H1 (cell line): Measurements from ENCODE around the gene GATB. TPM values are rescaled to one million over a fixed set of nuclear protein-coding genes. Genes with fewer than 3 reads are reported as not detected.

Experiments
- CTCF ChIA-PET: fragments of 300-600 bp; sonication (Branson Sonifier 250); formaldehyde crosslinking; loops from one replicate; lab custom pipeline; 2021; ENCODE audit not compliant: partially characterized antibody; lab: Charles Lee
- POLR2A ChIA-PET: fragments of 300-600 bp; sonication (Branson Sonifier 250); formaldehyde crosslinking; loops from one replicate; lab custom pipeline; 2021; ENCODE audit warnings: inconsistent platforms; ENCODE audit not compliant: partially characterized antibody; lab: Charles Lee
- DNase-seq, 2 experiments: peaks; one replicate each; pipeline versions ENCODE4 v3.0.0 to v3.0.0-alpha.2; 2010 to 2022; ENCODE audit warnings: low spot score in 2 of 2, low read depth in 1 of 2, mixed read lengths in 1 of 2
- FAIRE-seq: peaks from 2 replicates; lab custom pipeline; 2011; peaks lifted over from hg19 to GRCh38; lab: Jason Lieb, UNC
- H2AFZ ChIP-seq: 2 replicates; pipeline ENCODE4 v1.8.1; 2012; ENCODE audit warnings: low read length, inconsistent platforms
- H2AK5ac ChIP-seq: 2 replicates; pipeline ENCODE4 v1.6.1; 2013; ENCODE audit warnings: low read depth, low read length
- H2BK120ac ChIP-seq: replicated peaks from 2 replicates; pipeline ENCODE3; 2013; ENCODE audit warnings: low read depth, low read length, inconsistent platforms
- H2BK12ac ChIP-seq: 2 replicates; pipeline ENCODE4 v1.6.1; 2013; ENCODE audit warnings: low read depth, low read length
- H2BK15ac ChIP-seq: 2 replicates; pipeline ENCODE4 v1.6.1; 2013; ENCODE audit warnings: low read length
- H2BK20ac ChIP-seq: 2 replicates; pipeline ENCODE4 v1.6.1; 2013; ENCODE audit warnings: low read length
- H2BK5ac ChIP-seq: 2 replicates; pipeline ENCODE4 v1.6.1; 2013; ENCODE audit warnings: low read depth, low read length
- H3K14ac ChIP-seq: 2 replicates; pipeline ENCODE4 v1.6.1; 2013; ENCODE audit warnings: inconsistent platforms; ENCODE audit not compliant: insufficient read length
- H3K18ac ChIP-seq: 2 replicates; pipeline ENCODE4 v1.6.1; 2013; ENCODE audit warnings: low read length; ENCODE audit errors: extremely low read depth
- H3K23ac ChIP-seq: 2 replicates; pipeline ENCODE4 v1.6.1; 2013; ENCODE audit warnings: inconsistent platforms; ENCODE audit not compliant: insufficient read length
- H3K23me2 ChIP-seq: 2 replicates; pipeline ENCODE4 v1.6.1; 2013; ENCODE audit warnings: low read depth, low read length
- H3K27ac ChIP-seq: 2 replicates; pipeline ENCODE4 v1.6.1; 2011; ENCODE audit warnings: low read depth, low read length, inconsistent platforms
- H3K27me3 ChIP-seq, 4 experiments: replicated peaks in 1 of 4; 1 replicate in 1 of 4; 2 replicates in 3 of 4; pipeline versions ENCODE4 v1.6.1 to v1.8.1; 2011 to 2013; ENCODE audit warnings: low read length in 3 of 4, mild to moderate bottlenecking in 3 of 4, inconsistent platforms in 2 of 4, mixed read lengths in 2 of 4, moderate library complexity in 1 of 4; ENCODE audit not compliant: control insufficient read depth in 3 of 4, insufficient read depth in 3 of 4; ENCODE audit errors: extremely low read depth in 1 of 4
- H3K36me3 ChIP-seq, 4 experiments: 2 replicates each; pipeline versions ENCODE4 v1.6.1 to v1.8.1; 2011 to 2013; ENCODE audit warnings: mild to moderate bottlenecking in 4 of 4, low read length in 3 of 4, moderate library complexity in 2 of 4, control low read depth in 1 of 4, inconsistent platforms in 1 of 4; ENCODE audit not compliant: insufficient read depth in 4 of 4, control insufficient read depth in 2 of 4
- H3K4ac ChIP-seq: replicated peaks from 2 replicates; pipeline ENCODE3; 2013; ENCODE audit warnings: low read length, low read depth, mixed read lengths, inconsistent platforms; ENCODE audit not compliant: insufficient read length
- H3K4me1 ChIP-seq, 4 experiments: replicated peaks in 1 of 4; 1 replicate in 1 of 4; 2 replicates in 3 of 4; pipeline versions ENCODE4 v1.6.1 to v1.8.1; 2011 to 2013; ENCODE audit warnings: low read length in 3 of 4, inconsistent platforms in 2 of 4, mixed read lengths in 1 of 4; ENCODE audit not compliant: insufficient read depth in 4 of 4, control insufficient read depth in 3 of 4
- H3K4me2 ChIP-seq, 2 experiments: 2 replicates each; pipeline versions ENCODE4 v1.6.1 to v1.8.1; 2011 to 2013; ENCODE audit warnings: low read depth in 2 of 2, low read length in 2 of 2, control low read depth in 1 of 2, inconsistent platforms in 1 of 2, mild to moderate bottlenecking in 1 of 2; ENCODE audit not compliant: insufficient read depth in 1 of 2
- H3K4me3 ChIP-seq, 4 experiments: fragments of 200-600, 300-600 bp in 1 of 4; sonication (generic), shearing (Covaris generic), sonication (Bioruptor Twin) in 1 of 4; 2 replicates each; pipeline versions ENCODE4 v1.5.1 to v1.8.1; 2011 to 2016; ENCODE audit warnings: low read length in 4 of 4, low read depth in 3 of 4, control low read depth in 2 of 4, inconsistent platforms in 2 of 4, mild to moderate bottlenecking in 2 of 4, mixed read lengths in 1 of 4, moderate library complexity in 1 of 4; ENCODE audit not compliant: insufficient read depth in 2 of 4; ENCODE audit errors: extremely low read depth in 1 of 4
- H3K56ac ChIP-seq: replicated peaks from 2 replicates; pipeline ENCODE3; 2013; ENCODE audit warnings: low read depth, mild to moderate bottlenecking, mixed read lengths, low read length, inconsistent platforms; ENCODE audit not compliant: insufficient read length
- H3K79me1 ChIP-seq: 2 replicates; pipeline ENCODE4 v1.6.1; 2013; ENCODE audit warnings: low read depth, low read length, control low read depth
- H3K79me2 ChIP-seq, 2 experiments: 2 replicates each; pipeline versions ENCODE4 v1.6.1 to v1.8.1; 2012 to 2013; ENCODE audit warnings: low read length in 2 of 2, mild to moderate bottlenecking in 2 of 2, inconsistent platforms in 1 of 2; ENCODE audit not compliant: insufficient read depth in 2 of 2, control insufficient read depth in 1 of 2
- H3K9ac ChIP-seq, 4 experiments: replicated peaks in 1 of 4; 1 replicate in 1 of 4; 2 replicates in 3 of 4; pipeline versions ENCODE4 v1.6.1 to v1.8.1; 2011 to 2013; ENCODE audit warnings: low read depth in 3 of 4, low read length in 3 of 4, control low read depth in 2 of 4, mild to moderate bottlenecking in 2 of 4, moderate library complexity in 2 of 4, inconsistent platforms in 1 of 4; ENCODE audit errors: extremely low read depth in 1 of 4
- H3K9me3 ChIP-seq, 2 experiments: 2 replicates each; pipeline versions ENCODE4 v1.6.1 to v1.8.1; 2012 to 2013; ENCODE audit warnings: mild to moderate bottlenecking in 2 of 2, moderate library complexity in 2 of 2, control low read depth in 1 of 2, inconsistent platforms in 1 of 2, low read depth in 1 of 2, low read length in 1 of 2, mixed read lengths in 1 of 2; ENCODE audit not compliant: insufficient read depth in 2 of 2
- H4K20me1 ChIP-seq, 2 experiments: replicated peaks in 1 of 2; 2 replicates each; pipeline versions ENCODE3 to v1.8.1; 2011 to 2013; ENCODE audit warnings: inconsistent platforms in 2 of 2, low read length in 2 of 2, mild to moderate bottlenecking in 1 of 2; ENCODE audit not compliant: insufficient read depth in 2 of 2, control insufficient read depth in 1 of 2
- H4K5ac ChIP-seq: 2 replicates; pipeline ENCODE4 v1.6.1; 2013; ENCODE audit warnings: low read length, low read depth, mixed read lengths, inconsistent platforms; ENCODE audit not compliant: insufficient read length
- H4K8ac ChIP-seq: 2 replicates; pipeline ENCODE4 v1.8.0; 2013; ENCODE audit warnings: mild to moderate bottlenecking, moderate library complexity, low read length, inconsistent platforms; ENCODE audit not compliant: insufficient read depth; ENCODE audit errors: extremely low read depth
- H4K91ac ChIP-seq: replicated peaks from 2 replicates; pipeline ENCODE3; 2013; ENCODE audit warnings: low read length, mixed read lengths, inconsistent platforms; ENCODE audit not compliant: insufficient read length
- BCL11A ChIP-seq, 2 experiments: IDR thresholded peaks; one replicate each; pipeline ENCODE4 v1.6.1; 2011; ENCODE audit warnings: low read depth in 2 of 2, low read length in 2 of 2, mild to moderate bottlenecking in 2 of 2
- CBX8 ChIP-seq: fragments of 300-800, 300-1000 bp; sonication (generic); IDR thresholded peaks from 2 replicates; pipeline ENCODE4 v1.7.1; 2016; ENCODE audit warnings: low read depth, low read length, borderline replicate concordance
- CEBPB ChIP-seq: IDR thresholded peaks from 2 replicates; pipeline ENCODE4 v1.6.1; 2012; ENCODE audit warnings: low read depth, low read length
- KDM4A ChIP-seq: IDR thresholded peaks from one replicate; pipeline ENCODE4 v1.7.1; 2012; ENCODE audit warnings: low read depth, mild to moderate bottlenecking, moderate library complexity, low read length, inconsistent platforms; ENCODE audit not compliant: severe bottlenecking
- MAFK ChIP-seq: IDR thresholded peaks from 2 replicates; pipeline ENCODE4 v1.6.1; 2012; ENCODE audit warnings: low read depth, mild to moderate bottlenecking, improper control_type of control experiment, low read length
- NRF1 ChIP-seq: IDR thresholded peaks from 2 replicates; pipeline ENCODE4 v1.6.1; 2011; ENCODE audit warnings: mild to moderate bottlenecking, low read depth, low read length, improper control_type of control experiment
- RXRA ChIP-seq: IDR thresholded peaks from 2 replicates; pipeline ENCODE4 v1.6.1; 2011; ENCODE audit warnings: low read depth, mild to moderate bottlenecking, low read length, moderate library complexity; ENCODE audit not compliant: insufficient read depth
- SIN3A ChIP-seq, 2 experiments: IDR thresholded peaks in 1 of 2; conservative IDR thresholded peaks in 1 of 2; 2 replicates each; pipeline ENCODE4 v1.6.1; 2011 to 2012; ENCODE audit warnings: low read length in 2 of 2, improper control_type of control experiment in 1 of 2, low read depth in 1 of 2, mild to moderate bottlenecking in 1 of 2
- SIRT6 ChIP-seq: IDR thresholded peaks from one replicate; pipeline ENCODE4 v1.7.1; 2012; ENCODE audit warnings: low read length, inconsistent platforms
- SRF ChIP-seq: IDR thresholded peaks from 2 replicates; pipeline ENCODE4 v1.6.1; 2011; ENCODE audit warnings: mild to moderate bottlenecking, low read depth, low read length, moderate library complexity
- TBP ChIP-seq: IDR thresholded peaks from 2 replicates; pipeline ENCODE4 v1.6.1; 2011; ENCODE audit warnings: low read depth, low read length, improper control_type of control experiment
- WGBS, 2 experiments: shearing (Covaris generic) in 1 of 2; methylation state at CpG; one replicate each; pipeline versions ENCODE4 v1.1.6 to v1.1.7; 2013 to 2015; ENCODE audit warnings: low lambda C conversion rate in 2 of 2, mixed read lengths in 2 of 2, inconsistent platforms in 1 of 2, low coverage in 1 of 2, missing lambda C conversion rate in 1 of 2; ENCODE audit not compliant: insufficient replicate concordance in 2 of 2, insufficient coverage in 1 of 2, insufficient read length in 1 of 2; ENCODE audit errors: extremely low coverage in 1 of 2, missing lambda C conversion rate in 1 of 2; 5-methylcytosine and 5-hydroxymethylcytosine counted together
- polyA plus RNA-seq, 7 experiments: library from polyadenylated mRNA; depleted of rRNA in 3 of 7; stranded (reverse) in 5 of 7; unstranded in 2 of 7; fragments of >200 nt in 5 of 7; fragments of 200-250 nt in 2 of 7; gene quantifications; 1 replicate in 5 of 7; 2 replicates in 1 of 7; 4 replicates in 1 of 7; pipeline versions ENCODE4 v1.2.1 to v1.2.3, GENCODE V29; 2011 to 2013; ENCODE audit warnings: missing spikeins in 2 of 7, mixed read lengths in 2 of 7
- total RNA-seq: library from RNA; stranded (reverse); fragmentation: NEBNext Ultra II Directional; extraction: Animal tissue kit (Norgen Biotek cat#: 25700); gene quantifications from 2 replicates; pipeline ENCODE4 v1.2.1, GENCODE V29; 2021

The GATB gene
- total and polyA plus RNA-seq, 2 of the 8 experiments (the other 6 are each of a cell fraction or from before 2014, with no cell fraction given) = 15.3 to 18.0 TPM

DNA sequence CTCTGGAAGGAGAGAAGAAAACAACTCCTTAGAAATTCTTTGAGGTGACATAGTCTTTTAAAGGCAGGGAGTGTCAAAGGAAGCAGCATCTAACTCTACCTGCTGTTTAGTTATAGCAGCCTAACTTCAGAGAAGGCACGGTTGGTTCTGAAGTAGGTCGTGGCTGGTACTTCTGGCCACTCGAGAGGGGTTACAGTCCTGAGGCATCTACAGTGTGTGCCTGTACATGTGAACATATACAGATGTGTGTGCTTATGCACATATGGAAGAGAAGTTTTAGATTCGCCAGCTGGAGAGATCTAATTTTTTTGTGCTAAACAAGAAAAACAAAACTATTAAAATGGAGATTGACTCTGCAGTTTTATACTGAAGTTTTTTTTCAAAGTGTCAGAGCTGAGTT, 52.7 kb downstream of the GATB start:
- Histone ChIP-seq H3K4me1 (no peaks in the 10 kb centered on the region; a peak in 1 of 7 replicates), H3K14ac (no peak overlapping the region), H4K91ac (no peak overlapping the region), H3K23me2 (no peaks in the 10 kb centered on the region; the same call in 1 of the 2 replicates), H2BK5ac (no peak overlapping the region), H3K4me2 (no peak overlapping the region), H2BK120ac (no peak overlapping the region), H2BK20ac (no peak overlapping the region), H2AFZ (no peak overlapping the region), H4K20me1 (no peaks in the 10 kb centered on the region), H3K79me1 (no peaks in the 10 kb centered on the region), H3K27ac (no peak overlapping the region), H2BK15ac (no peak overlapping the region), H2BK12ac (no peak overlapping the region), H3K27me3 (no peaks in the 10 kb centered on the region), H3K79me2 (no peaks in the 10 kb centered on the region), H3K4me3 (no peak overlapping the region), H3K9ac (no peak overlapping the region), H3K23ac (no peak overlapping the region), H3K18ac (no peak overlapping the region), H3K4ac (no peak overlapping the region), H4K8ac (no peak overlapping the region), H2AK5ac (no peak overlapping the region), H3K9me3 (no peaks in the 10 kb centered on the region), H3K36me3 (peaks cover 0 to 3% (median 0%) of the 10 kb centered on the region in 4 experiments; a peak in 1 of 8 replicates), H3K56ac (no peak overlapping the region), H4K5ac (no peak overlapping the region)
- TF ChIP-seq CEBPB (no peak), RXRA (no peak), BCL11A (IDR thresholded peaks at IDR 0.05; ENCODE audit: low read depth in 2 of 2, low read length in 2 of 2) (no peak), SIN3A (conservative IDR thresholded peaks at IDR 0.05 in 1 of 2, IDR thresholded peaks at IDR 0.05 in 1 of 2; ENCODE audit: low read depth in 1 of 2, low read length in 2 of 2) (no peak), MAFK (no peak), NRF1 (no peak), SIRT6 (no peak), TBP (no peak), KDM4A (no peak), SRF (no peak), CBX8 (no peak)
- DNase-seq (no peak), FAIRE-seq (no peak)
- ChIA-PET CTCF (interaction anchor here (1.1 to 1.9 kb wide), 2 partner anchors 10 to 575 kb away, joined by 3 to 4 read pairs; no protein-coding TSS in a partner anchor), POLR2A (no interaction called here)
- WGBS, 2 experiments = 88% methylated on average over 4 of the region's 4 CpGs; no CpG with 5 or more reads in 1 of the 2 experiments
